ENCODE measurements around the gene ITIH4. TPM values are rescaled to one million over a fixed set of nuclear protein-coding genes. Genes with fewer than 3 reads are reported as not detected.

ITIH4 gene
- total RNA-seq, 1 experiment from 2014 or later = 1.5 TPM

- no peak overlapping the region for H3K4me3 ChIP-seq (ENCODE audit: low read depth in 2 of 2, low read length in 2 of 2)
- no peak for TF ChIP-seq REST (IDR thresholded peaks at IDR 0.05; ENCODE audit: insufficient read depth in 1 of 2, low read depth in 2 of 2, low read length in 1 of 2)
- no peak for TF ChIP-seq POLR2AphosphoS5 (IDR thresholded peaks at IDR 0.05; ENCODE audit: low read depth, low read length)
- TF ChIP-seq CTCF (IDR thresholded peaks at IDR 0.05) = no peak
- no peak for TF ChIP-seq SIN3A (IDR thresholded peaks at IDR 0.05; ENCODE audit: borderline replicate concordance, insufficient read depth, low read depth, low read length)
- no peak for TF ChIP-seq TCF7L2 (IDR thresholded peaks at IDR 0.05; ENCODE audit: low read depth, low read length)
- H3K27ac ChIP-seq (ENCODE audit: low read length) = peak overlapping the region; percentile 48; the same call in 1 of the 2 replicates
- DNase-seq (ENCODE audit: low read depth, low spot score) (no peak), ATAC-seq (no peak)
- CTCF ChIA-PET = no interaction called here
- intact Hi-C loops (cut with micrococcal nuclease; ENCODE audit: unreplicated experiment) = no loop called here
- no peaks in the 10 kb centered on the region for H3K36me3 ChIP-seq (ENCODE audit: control insufficient read depth, insufficient read depth, low read length)
- in situ Hi-C loops (cut with HindIII; ENCODE audit: low pct_unique_long_range_greater_than_20kb, low sequenced_read_pairs) = no loop called here
- no TSS peak for BruUV-seq (replicated peaks)
- POLR2A ChIA-PET = no interaction called here
- H3K9me3 ChIP-seq (ENCODE audit: control insufficient read depth, insufficient read depth, low read depth, low read length) = no peaks in the 10 kb centered on the region
- no peaks in the 10 kb centered on the region for H3K27me3 ChIP-seq (ENCODE audit: control insufficient read depth, insufficient read depth, low read length)
- H3K4me1 ChIP-seq (ENCODE audit: control insufficient read depth, insufficient read depth, low read length) = no peaks in the 10 kb centered on the region; the same call in 1 of the 2 replicates
Observed at GRCh38 chr3:52872245-52872644, 41.8 kb upstream of the ITIH4 start.

DNA sequence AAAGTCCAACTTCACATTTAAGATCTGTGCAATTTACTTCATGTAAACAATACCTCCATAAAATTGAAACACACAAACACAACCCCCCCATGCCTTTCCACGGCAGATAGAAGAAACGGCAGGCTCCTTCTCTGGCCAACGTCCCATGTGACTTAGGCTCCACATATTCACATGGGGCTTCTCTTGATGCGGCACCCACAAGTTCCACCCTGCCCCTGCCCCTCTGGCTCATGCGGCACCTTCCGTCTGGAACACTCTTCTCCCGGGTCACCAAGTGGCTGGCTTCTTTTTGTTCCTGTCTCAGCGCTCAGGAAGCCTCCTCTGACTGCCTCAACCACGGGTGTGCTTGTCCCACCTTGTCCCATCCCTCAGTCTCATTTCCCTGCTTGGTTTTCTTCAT, 41.3 kb upstream of the ITIH4 start:
- no peak for DNase-seq (ENCODE audit: low read depth, low spot score)
- no peak for TF ChIP-seq POLR2AphosphoS5 (IDR thresholded peaks at IDR 0.05; ENCODE audit: low read depth, low read length)
- H3K27me3 ChIP-seq (ENCODE audit: control insufficient read depth, insufficient read depth, low read length) = no peaks in the 10 kb centered on the region
- ChIA-PET CTCF (no interaction called here), POLR2A (no interaction called here)
- H3K4me1 ChIP-seq (ENCODE audit: control insufficient read depth, insufficient read depth, low read length) = no peaks in the 10 kb centered on the region; the same call in 1 of the 2 replicates
- no TSS peak for BruUV-seq (replicated peaks)
- H3K27ac ChIP-seq (ENCODE audit: low read length) = peak overlapping the region; percentile 48; the same call in 1 of the 2 replicates
- in situ Hi-C loops (cut with HindIII; ENCODE audit: low pct_unique_long_range_greater_than_20kb, low sequenced_read_pairs) (no loop called here), intact Hi-C loops (cut with micrococcal nuclease; ENCODE audit: unreplicated experiment) (no loop called here)
- ATAC-seq = no peak
- no peak overlapping the region for H3K4me3 ChIP-seq (ENCODE audit: low read depth in 2 of 2, low read length in 2 of 2)
- no peaks in the 10 kb centered on the region for H3K9me3 ChIP-seq (ENCODE audit: control insufficient read depth, insufficient read depth, low read depth, low read length)
- H3K36me3 ChIP-seq (ENCODE audit: control insufficient read depth, insufficient read depth, low read length) = no peaks in the 10 kb centered on the region

GRCh38 chr3:52870471-52870870, 40.0 kb upstream of the ITIH4 start:
- in situ Hi-C loops (cut with HindIII; ENCODE audit: low pct_unique_long_range_greater_than_20kb, low sequenced_read_pairs) = no loop called here
- CTCF ChIA-PET = no interaction called here

More at GRCh38 chr3:52870471-52870870, 40.0 kb upstream of the ITIH4 start:
- Histone ChIP-seq H3K36me3 (ENCODE audit: control insufficient read depth, insufficient read depth, low read length) (no peaks in the 10 kb centered on the region), H3K9me3 (ENCODE audit: control insufficient read depth, insufficient read depth, low read depth, low read length) (no peaks in the 10 kb centered on the region), H3K27me3 (ENCODE audit: control insufficient read depth, insufficient read depth, low read length) (no peaks in the 10 kb centered on the region), H3K27ac (ENCODE audit: low read length) (no peak overlapping the region), H3K4me1 (ENCODE audit: control insufficient read depth, insufficient read depth, low read length) (no peaks in the 10 kb centered on the region; the same call in 1 of the 2 replicates), H3K4me3 (ENCODE audit: low read depth in 2 of 2, low read length in 2 of 2) (no peak overlapping the region)
- no TSS peak for BruUV-seq (replicated peaks)
- no peak for DNase-seq (ENCODE audit: low read depth, low spot score)
- no peak for ATAC-seq
- intact Hi-C loops (cut with micrococcal nuclease; ENCODE audit: unreplicated experiment) = no loop called here
- POLR2A ChIA-PET = no interaction called here
- TF ChIP-seq SIN3A (IDR thresholded peaks at IDR 0.05; ENCODE audit: borderline replicate concordance, insufficient read depth, low read depth, low read length) (no peak), REST (IDR thresholded peaks at IDR 0.05; ENCODE audit: insufficient read depth in 1 of 2, low read depth in 2 of 2, low read length in 1 of 2) (no peak), CTCF (IDR thresholded peaks at IDR 0.05) (no peak), POLR2AphosphoS5 (IDR thresholded peaks at IDR 0.05; ENCODE audit: low read depth, low read length) (no peak), TCF7L2 (IDR thresholded peaks at IDR 0.05; ENCODE audit: low read depth, low read length) (no peak)
